GM23338 (cell line): ENCODE results near the gene KREMEN2. TPM values are rescaled to one million over a fixed set of nuclear protein-coding genes. Genes with fewer than 3 reads are reported as not detected.

Experiments used
- ATAC-seq: fragments of 200-7000 bp; cut with Tn5 transposase; 3 replicates; pipeline ENCODE4 v1.9.1; 2020
- DNase-seq: peaks from one replicate; pipeline ENCODE4 v3.0.0-alpha.2; 2015; ENCODE audit warnings: low spot score
- H2AFZ ChIP-seq: fragments of 200-600 bp; sonication (generic); 2 replicates; pipeline ENCODE4 v1.8.0; 2016; ENCODE audit warnings: antibody characterized with exemption, mild to moderate bottlenecking, moderate library complexity
- H3F3A ChIP-seq: fragments of 200-600 bp; sonication (generic); replicated peaks from 2 replicates; pipeline ENCODE4 v1.8.0; 2017; ENCODE audit warnings: antibody characterized with exemption, mixed run types, low read depth
- H3K27ac ChIP-seq: fragments of 200-600 bp; sonication (generic); 2 replicates; pipeline ENCODE4 v1.6.1; 2016; ENCODE audit warnings: low read depth
- H3K27me3 ChIP-seq: fragments of 200-600 bp; sonication (generic); 2 replicates; pipeline ENCODE4 v1.8.0; 2016; ENCODE audit warnings: mild to moderate bottlenecking, mixed run types, moderate library complexity; ENCODE audit not compliant: insufficient read depth
- H3K36me3 ChIP-seq: fragments of 200-600 bp; sonication (generic); 2 replicates; pipeline ENCODE4 v1.8.0; 2016; ENCODE audit warnings: mild to moderate bottlenecking; ENCODE audit not compliant: insufficient read depth
- H3K4me1 ChIP-seq: fragments of 200-600 bp; sonication (generic); 2 replicates; pipeline ENCODE4 v1.8.0; 2016; ENCODE audit warnings: mild to moderate bottlenecking, moderate library complexity; ENCODE audit not compliant: insufficient read depth
- H3K4me2 ChIP-seq: fragments of 200-600 bp; sonication (generic); 2 replicates; pipeline ENCODE4 v1.7.1; 2017; ENCODE audit warnings: mixed run types
- H3K4me3 ChIP-seq: fragments of 200-600 bp; sonication (generic); 2 replicates; pipeline ENCODE4 v1.6.1; 2016; ENCODE audit warnings: mixed run types
- H3K79me2 ChIP-seq: fragments of 200-600 bp; sonication (generic); replicated peaks from 2 replicates; pipeline ENCODE4 v1.8.0; 2017; ENCODE audit warnings: mild to moderate bottlenecking; ENCODE audit not compliant: insufficient read depth
- H3K9me2 ChIP-seq: fragments of 200-600 bp; sonication (generic); 2 replicates; pipeline ENCODE4 v1.8.0; 2017; ENCODE audit not compliant: insufficient read depth
- H4K20me1 ChIP-seq: fragments of 200-600 bp; sonication (generic); replicated peaks from 2 replicates; pipeline ENCODE4 v1.8.0; 2017; ENCODE audit warnings: mild to moderate bottlenecking; ENCODE audit not compliant: insufficient read depth
- H3K27ac Mint-ChIP-seq: 2 replicates; pipeline ENCODE4 v1.8.0; 2020; ENCODE audit warnings: inconsistent platforms, mild to moderate bottlenecking, moderate library complexity, mixed read lengths
- H3K27me3 Mint-ChIP-seq: 3 replicates; pipeline ENCODE4 v1.8.0; 2022; ENCODE audit warnings: low read depth, mild to moderate bottlenecking, moderate library complexity, mixed read lengths, inconsistent platforms; ENCODE audit not compliant: insufficient read depth, poor library complexity
- H3K36me3 Mint-ChIP-seq: 3 replicates; pipeline ENCODE4 v1.8.0; 2021; ENCODE audit warnings: low read depth, mild to moderate bottlenecking, inconsistent platforms, moderate library complexity, mixed read lengths
- H3K4me1 Mint-ChIP-seq: 3 replicates; pipeline ENCODE4 v1.8.0; 2020; ENCODE audit warnings: mild to moderate bottlenecking, inconsistent platforms, mixed read lengths
- H3K4me3 Mint-ChIP-seq: 3 replicates; pipeline ENCODE4 v1.8.0; 2021; ENCODE audit warnings: moderate library complexity, mild to moderate bottlenecking, inconsistent platforms, mixed read lengths
- H3K9me3 Mint-ChIP-seq: 3 replicates; pipeline ENCODE4 v1.8.0; 2020; ENCODE audit warnings: moderate library complexity, mild to moderate bottlenecking, inconsistent platforms, mixed read lengths
- EZH2 ChIP-seq: fragments of 200-600 bp; sonication (generic); IDR thresholded peaks from one replicate; pipeline ENCODE4 v1.8.0; 2017; ENCODE audit warnings: antibody characterized with exemption, mild to moderate bottlenecking, low read depth; ENCODE audit not compliant: unreplicated experiment
- EZH2phosphoT487 ChIP-seq: fragments of 200-600 bp; sonication (generic); IDR thresholded peaks from one replicate; pipeline ENCODE4 v1.8.1; 2018; ENCODE audit warnings: antibody characterized with exemption; ENCODE audit not compliant: unreplicated experiment
- JUNB ChIP-seq: IDR thresholded peaks from one replicate; pipeline ENCODE4 v1.6.1; 2016; ENCODE audit warnings: antibody characterized with exemption; ENCODE audit not compliant: unreplicated experiment
- REST ChIP-seq: IDR thresholded peaks from one replicate; pipeline ENCODE4 v1.6.1; 2018; ENCODE audit warnings: antibody characterized with exemption; ENCODE audit not compliant: unreplicated experiment
- STAT1 ChIP-seq: IDR thresholded peaks from one replicate; pipeline ENCODE4 v1.6.1; 2016; ENCODE audit warnings: antibody characterized with exemption; ENCODE audit not compliant: unreplicated experiment
- ZNF114 ChIP-seq: fragments of 250-450 bp; sonication (Bioruptor Pico); IDR thresholded peaks from 2 replicates; pipeline ENCODE4 v1.5.0; 2020; ENCODE audit warnings: mild to moderate bottlenecking, moderate library complexity
- ZNF331 ChIP-seq: fragments of 250-450 bp; sonication (Bioruptor Pico); IDR thresholded peaks from 2 replicates; pipeline ENCODE4 v1.5.0; 2020; ENCODE audit warnings: low read depth, mild to moderate bottlenecking, moderate library complexity
- polyA plus RNA-seq: library from polyadenylated mRNA; unstranded; fragments of >200 nt; fragmentation: Nextera tagmentation; extraction: Ambion mirVana; gene quantifications from 2 replicates; pipeline ENCODE4 v1.2.1, GENCODE V29; 2016
- total RNA-seq: library from RNA; depleted of rRNA; stranded (reverse); fragments of >200 nt; shearing (Covaris generic); gene quantifications from 2 replicates; pipeline ENCODE4 v1.2.3, GENCODE V29; 2014
- TF ChIP-seq, protein P1 (sequence below): fragments of 250-450 bp; sonication (Bioruptor Pico); IDR thresholded peaks from 2 replicates; pipeline ENCODE4 v1.5.0; 2020; ENCODE audit warnings: mild to moderate bottlenecking, moderate library complexity

KREMEN2 gene
- total and polyA plus RNA-seq, 2 experiments from 2014 or later = 4.9 to 16.1 TPM

- Histone ChIP-seq H4K20me1 (peaks cover 12% of the 10 kb centered on the region), H3K4me3 (peak overlapping the region; percentile 94; the same call in 1 of the 2 replicates), H3K36me3 (no peaks in the 10 kb centered on the region), H3K4me2 (peak overlapping the region; percentile 95; the same call in 1 of the 2 replicates), H3K27me3 (peaks cover 23% of the 10 kb centered on the region), H3K27ac (no peak overlapping the region), H3K79me2 (no peaks in the 10 kb centered on the region), H2AFZ (no peak overlapping the region), H3K4me1 (peaks cover 13% of the 10 kb centered on the region; the same call in 1 of the 2 replicates), H3K9me2 (no peaks in the 10 kb centered on the region), H3F3A (peaks cover 27% of the 10 kb centered on the region)
- H3K4me1 Mint-ChIP-seq = peaks cover 24% of the 10 kb centered on the region
- H3K36me3 Mint-ChIP-seq = peaks cover 28% of the 10 kb centered on the region
- peaks cover 34% of the 10 kb centered on the region for H3K27me3 Mint-ChIP-seq
- peak overlapping the region; percentile 69 for H3K4me3 Mint-ChIP-seq
- DNase-seq (no peak), ATAC-seq (no peak)
- no peak overlapping the region for H3K27ac Mint-ChIP-seq
- TF ChIP-seq ZNF331 (CRISPR knock-in tag) (no peak), STAT1 (no peak), ZNF114 (CRISPR knock-in tag) (no peak)
- no peaks in the 10 kb centered on the region for H3K9me3 Mint-ChIP-seq
Observed at GRCh38 chr16:2971134-2971984, 7.3 kb downstream of the KREMEN2 start.

DNA sequence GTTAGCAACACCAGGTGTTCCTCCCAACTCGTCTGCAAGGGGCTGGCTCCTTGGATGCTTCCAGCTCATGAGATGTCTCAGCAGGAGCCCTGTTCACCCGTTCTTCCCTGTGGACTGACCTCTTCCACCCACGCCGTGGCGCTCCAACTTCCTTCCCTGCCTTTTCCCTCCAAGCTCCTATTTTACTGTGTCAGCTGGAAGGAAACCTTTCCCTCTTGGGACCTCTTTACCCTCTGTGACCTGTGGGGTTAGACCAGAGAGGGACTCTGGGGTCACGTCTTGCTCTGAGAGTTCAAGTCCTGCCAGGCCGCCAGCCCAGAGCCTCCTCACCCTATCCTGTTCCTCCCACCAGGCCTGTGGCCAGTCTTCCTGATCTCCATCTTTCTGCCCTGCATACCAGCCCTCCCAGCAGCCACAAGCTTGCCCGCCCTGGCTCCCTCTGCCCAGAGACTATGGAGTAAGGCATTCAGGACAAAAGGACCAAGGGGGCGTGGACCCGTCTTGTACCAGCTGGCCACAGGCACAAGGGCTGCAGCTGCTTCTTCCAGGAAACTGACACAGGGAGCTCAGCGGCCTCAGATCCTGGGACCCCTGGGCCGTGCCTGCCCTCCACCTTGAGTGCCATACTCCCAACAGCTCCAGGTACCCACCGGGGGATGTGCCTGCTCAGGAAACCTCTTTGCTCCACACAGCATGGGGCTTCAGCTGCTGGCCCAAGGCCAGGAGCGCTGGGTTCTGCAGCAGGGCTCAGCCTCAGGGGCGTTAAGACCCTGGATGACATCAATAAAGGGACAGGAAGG, 8.1 kb downstream of the KREMEN2 start:
- H3K4me3 ChIP-seq = no peak overlapping the region
- no peaks in the 10 kb centered on the region for H3K36me3 ChIP-seq
- no peak for ATAC-seq
- peaks cover 15% of the 10 kb centered on the region for H3K27me3 ChIP-seq
- H2AFZ ChIP-seq = no peak overlapping the region
- Mint-ChIP-seq H3K4me3 (peak overlapping the region; percentile 20; the same call in 1 of the 3 replicates), H3K27me3 (peaks cover 33% of the 10 kb centered on the region), H3K36me3 (peaks cover 33% of the 10 kb centered on the region), H3K27ac (no peak overlapping the region), H3K4me1 (peaks cover 24% of the 10 kb centered on the region), H3K9me3 (no peaks in the 10 kb centered on the region)
- H3K27ac ChIP-seq = no peak overlapping the region
- peaks cover 13% of the 10 kb centered on the region; the same call in 1 of the 2 replicates for H3K4me1 ChIP-seq
- H3F3A ChIP-seq = peaks cover 27% of the 10 kb centered on the region
- no peak overlapping the region for H3K4me2 ChIP-seq
- no peaks in the 10 kb centered on the region for H3K79me2 ChIP-seq
- DNase-seq = no peak
- H3K9me2 ChIP-seq = no peaks in the 10 kb centered on the region
- peaks cover 13% of the 10 kb centered on the region for H4K20me1 ChIP-seq
- TF ChIP-seq EZH2 = no peak
- no peak for TF ChIP-seq REST
- TF ChIP-seq ZNF331 (CRISPR knock-in tag) = no peak
- TF ChIP-seq ZNF114 (CRISPR knock-in tag) = no peak
- TF ChIP-seq EZH2phosphoT487 = no peak
- TF ChIP-seq, protein P1, sequence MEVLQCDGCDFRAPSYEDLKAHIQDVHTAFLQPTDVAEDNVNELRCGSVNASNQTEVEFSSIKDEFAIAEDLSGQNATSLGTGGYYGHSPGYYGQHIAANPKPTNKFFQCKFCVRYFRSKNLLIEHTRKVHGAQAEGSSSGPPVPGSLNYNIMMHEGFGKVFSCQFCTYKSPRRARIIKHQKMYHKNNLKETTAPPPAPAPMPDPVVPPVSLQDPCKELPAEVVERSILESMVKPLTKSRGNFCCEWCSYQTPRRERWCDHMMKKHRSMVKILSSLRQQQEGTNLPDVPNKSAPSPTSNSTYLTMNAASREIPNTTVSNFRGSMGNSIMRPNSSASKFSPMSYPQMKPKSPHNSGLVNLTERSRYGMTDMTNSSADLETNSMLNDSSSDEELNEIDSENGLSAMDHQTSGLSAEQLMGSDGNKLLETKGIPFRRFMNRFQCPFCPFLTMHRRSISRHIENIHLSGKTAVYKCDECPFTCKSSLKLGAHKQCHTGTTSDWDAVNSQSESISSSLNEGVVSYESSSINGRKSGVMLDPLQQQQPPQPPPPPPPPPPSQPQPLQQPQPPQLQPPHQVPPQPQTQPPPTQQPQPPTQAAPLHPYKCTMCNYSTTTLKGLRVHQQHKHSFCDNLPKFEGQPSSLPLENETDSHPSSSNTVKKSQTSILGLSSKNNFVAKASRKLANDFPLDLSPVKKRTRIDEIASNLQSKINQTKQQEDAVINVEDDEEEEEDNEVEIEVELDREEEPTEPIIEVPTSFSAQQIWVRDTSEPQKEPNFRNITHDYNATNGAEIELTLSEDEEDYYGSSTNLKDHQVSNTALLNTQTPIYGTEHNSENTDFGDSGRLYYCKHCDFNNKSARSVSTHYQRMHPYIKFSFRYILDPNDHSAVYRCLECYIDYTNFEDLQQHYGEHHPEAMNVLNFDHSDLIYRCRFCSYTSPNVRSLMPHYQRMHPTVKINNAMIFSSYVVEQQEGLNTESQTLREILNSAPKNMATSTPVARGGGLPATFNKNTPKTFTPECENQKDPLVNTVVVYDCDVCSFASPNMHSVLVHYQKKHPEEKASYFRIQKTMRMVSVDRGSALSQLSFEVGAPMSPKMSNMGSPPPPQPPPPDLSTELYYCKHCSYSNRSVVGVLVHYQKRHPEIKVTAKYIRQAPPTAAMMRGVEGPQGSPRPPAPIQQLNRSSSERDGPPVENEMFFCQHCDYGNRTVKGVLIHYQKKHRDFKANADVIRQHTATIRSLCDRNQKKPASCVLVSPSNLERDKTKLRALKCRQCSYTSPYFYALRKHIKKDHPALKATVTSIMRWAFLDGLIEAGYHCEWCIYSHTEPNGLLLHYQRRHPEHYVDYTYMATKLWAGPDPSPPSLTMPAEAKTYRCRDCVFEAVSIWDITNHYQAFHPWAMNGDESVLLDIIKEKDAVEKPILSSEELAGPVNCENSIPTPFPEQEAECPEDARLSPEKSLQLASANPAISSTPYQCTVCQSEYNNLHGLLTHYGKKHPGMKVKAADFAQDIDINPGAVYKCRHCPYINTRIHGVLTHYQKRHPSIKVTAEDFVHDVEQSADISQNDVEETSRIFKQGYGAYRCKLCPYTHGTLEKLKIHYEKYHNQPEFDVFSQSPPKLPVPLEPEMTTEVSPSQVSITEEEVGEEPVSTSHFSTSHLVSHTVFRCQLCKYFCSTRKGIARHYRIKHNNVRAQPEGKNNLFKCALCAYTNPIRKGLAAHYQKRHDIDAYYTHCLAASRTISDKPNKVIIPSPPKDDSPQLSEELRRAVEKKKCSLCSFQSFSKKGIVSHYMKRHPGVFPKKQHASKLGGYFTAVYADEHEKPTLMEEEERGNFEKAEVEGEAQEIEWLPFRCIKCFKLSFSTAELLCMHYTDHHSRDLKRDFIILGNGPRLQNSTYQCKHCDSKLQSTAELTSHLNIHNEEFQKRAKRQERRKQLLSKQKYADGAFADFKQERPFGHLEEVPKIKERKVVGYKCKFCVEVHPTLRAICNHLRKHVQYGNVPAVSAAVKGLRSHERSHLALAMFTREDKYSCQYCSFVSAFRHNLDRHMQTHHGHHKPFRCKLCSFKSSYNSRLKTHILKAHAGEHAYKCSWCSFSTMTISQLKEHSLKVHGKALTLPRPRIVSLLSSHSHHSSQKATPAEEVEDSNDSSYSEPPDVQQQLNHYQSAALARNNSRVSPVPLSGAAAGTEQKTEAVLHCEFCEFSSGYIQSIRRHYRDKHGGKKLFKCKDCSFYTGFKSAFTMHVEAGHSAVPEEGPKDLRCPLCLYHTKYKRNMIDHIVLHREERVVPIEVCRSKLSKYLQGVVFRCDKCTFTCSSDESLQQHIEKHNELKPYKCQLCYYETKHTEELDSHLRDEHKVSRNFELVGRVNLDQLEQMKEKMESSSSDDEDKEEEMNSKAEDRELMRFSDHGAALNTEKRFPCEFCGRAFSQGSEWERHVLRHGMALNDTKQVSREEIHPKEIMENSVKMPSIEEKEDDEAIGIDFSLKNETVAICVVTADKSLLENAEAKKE (CRISPR knock-in tag) = no peak
- TF ChIP-seq JUNB = no peak
